ENCODE results near the gene FOXE1.
A peak's percentile ranks its signal among the peaks of the same experiment; 100 is the strongest.

The FOXE1 gene

DNA sequence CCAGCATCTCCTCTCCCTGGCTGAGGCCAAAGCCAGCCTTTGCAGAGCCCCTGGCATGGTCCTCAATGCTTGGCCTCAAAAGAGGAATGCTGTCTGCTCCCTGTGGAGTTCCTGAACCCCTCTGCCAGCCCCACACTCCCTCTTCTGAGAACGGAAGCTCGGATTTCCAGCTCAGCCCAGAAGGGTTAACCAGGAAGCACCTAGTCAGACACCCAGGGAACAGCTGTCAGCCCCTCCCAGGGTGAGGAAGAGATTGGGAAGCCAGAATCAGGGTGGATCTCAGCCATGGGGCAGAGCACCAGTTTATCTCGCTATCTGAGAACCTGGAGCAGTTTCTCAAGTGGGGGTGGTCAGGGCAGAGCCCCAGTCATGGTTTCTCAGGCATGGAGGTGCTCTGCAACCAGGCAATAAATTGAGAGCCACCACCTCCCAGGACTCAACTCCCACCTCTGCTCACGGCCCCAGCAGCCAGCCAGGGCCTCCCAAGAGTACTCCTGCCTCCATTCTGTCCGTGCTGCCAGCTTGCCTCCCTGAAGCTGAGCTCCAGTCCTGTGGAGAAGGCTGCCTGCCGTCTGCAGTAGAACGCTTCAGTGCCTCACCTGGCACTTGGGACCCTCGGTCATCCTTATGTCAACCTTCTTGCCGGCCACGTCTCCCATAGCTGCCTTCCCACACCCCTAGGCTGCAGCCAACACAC is 7.6 kb downstream of the FOXE1 start:
- no peak for DNase-seq
- intact Hi-C loops (cut with DNase I), result no loop called here

DNA sequence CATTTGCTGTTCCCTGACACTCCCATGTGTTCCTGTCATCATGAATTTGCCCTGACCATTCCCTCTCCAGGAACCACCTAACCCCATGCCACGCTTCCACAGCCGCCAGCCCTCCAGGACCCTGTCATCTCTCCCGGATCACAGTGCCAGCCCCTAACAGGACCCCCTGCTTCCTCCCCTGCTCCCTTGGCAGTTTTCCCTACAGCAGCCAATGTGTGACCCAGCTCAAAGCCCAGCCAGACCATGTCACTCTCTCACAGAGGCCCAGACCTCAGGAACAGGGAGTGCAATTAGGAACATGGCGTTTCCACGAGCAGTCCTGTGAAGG is 8.1 kb downstream of the FOXE1 start:
- intact Hi-C loops (cut with DNase I), result no loop called here
- DNase-seq, result no peak

DNA sequence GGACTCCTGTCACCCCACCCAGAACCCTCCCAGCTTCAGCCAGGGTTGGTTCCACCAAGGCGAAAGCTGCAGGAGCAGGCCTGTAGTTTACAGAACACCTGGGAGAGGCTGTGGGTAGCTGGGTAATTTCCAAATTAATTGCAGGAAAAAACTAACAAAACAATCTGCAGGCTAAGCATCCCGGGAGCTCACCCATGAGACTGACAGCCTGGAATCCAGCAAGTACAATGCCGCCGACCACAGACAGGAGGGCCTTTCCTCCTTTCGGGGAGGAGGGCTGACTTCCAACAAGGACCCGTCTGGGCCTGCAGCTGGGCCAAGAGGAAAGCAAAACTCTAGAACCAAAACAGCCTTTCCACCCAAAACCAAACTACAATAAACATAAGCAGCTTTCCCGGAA is 10.3 kb downstream of the FOXE1 start:
- intact Hi-C loops (cut with DNase I), result no loop called here
- DNase-seq, result no peak

DNA sequence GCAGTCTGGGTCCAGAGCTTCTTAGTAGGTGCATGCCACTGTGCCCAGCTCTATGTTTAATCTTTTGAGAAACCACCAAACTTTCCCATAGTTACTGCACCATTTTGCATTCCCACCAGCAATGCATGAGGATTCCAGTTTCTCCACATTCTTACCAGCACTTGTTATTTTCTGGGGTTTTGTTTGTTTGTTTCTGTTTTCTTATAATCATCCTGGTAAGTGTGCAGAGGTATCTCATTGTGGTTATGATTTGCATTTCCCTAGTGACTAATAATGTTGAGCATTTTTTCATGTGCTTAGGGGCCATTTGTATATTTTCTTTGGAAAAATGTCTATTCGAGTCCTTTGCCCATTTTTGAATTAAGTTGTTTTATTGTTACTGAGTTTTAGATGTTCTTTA is 11.4 kb downstream of the FOXE1 start:
- no peak for DNase-seq
- intact Hi-C loops (cut with DNase I), result no loop called here

DNA sequence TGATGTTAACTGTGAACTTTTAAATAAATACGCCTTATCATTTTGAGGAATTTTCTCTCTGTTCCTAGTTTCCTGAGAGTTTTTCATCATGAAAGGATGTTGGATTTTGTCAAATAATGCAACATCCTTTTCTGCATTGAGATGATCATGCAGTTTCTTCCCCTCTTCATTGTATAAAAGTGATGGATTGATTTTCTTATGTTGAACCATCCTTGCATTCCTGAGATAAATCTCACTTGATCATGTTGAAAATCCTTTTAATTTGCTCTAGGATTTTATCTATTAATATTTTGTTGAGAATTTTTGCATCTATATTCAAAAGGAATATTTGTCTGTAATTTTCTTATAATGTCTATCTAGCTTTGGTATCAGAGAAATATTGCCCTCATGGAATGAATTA is 13.3 kb downstream of the FOXE1 start:
- intact Hi-C loops (cut with DNase I), result no loop called here
- no peak for DNase-seq

DNA sequence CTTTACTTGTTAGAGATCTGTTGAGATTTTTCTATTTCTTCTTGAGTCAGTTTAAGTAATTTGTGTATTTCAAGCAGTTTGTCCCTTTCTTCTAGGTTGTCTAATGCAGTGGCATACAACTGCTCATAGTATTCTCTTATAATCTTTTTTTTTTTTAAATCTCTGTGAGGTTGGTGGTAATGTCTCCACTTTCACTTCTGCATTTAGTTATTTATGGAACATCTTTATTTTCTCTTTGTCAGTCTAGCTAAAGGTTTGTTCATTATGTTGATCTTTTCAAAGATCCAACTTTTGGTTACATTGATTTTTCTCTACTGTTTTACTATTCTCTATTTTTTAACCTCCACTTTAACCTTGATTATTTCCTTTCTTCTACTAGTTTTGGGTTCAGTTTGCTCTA is 13.8 kb downstream of the FOXE1 start:
- intact Hi-C loops (cut with DNase I), result no loop called here

DNA sequence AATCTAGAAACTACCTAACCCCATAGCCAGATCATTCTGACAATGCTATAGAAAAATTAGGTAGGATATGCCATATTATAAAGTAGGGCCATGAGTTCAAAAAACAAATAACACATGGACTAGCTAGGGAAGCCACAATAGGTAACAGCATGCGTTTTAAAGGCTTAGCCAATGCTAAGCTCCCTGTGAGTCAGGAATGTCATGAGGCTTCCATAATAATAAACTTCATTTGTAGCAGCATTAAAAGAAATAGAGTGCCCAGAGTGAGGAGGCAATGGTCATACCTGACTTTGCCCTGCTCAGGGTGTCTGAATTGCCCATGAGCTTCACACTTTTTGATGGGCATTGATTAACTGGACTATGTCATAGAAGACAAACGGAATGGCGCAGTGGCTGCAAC is 15.8 kb downstream of the FOXE1 start:
- intact Hi-C loops (cut with DNase I), result no loop called here
- no peak for DNase-seq

More for the DNA sequence above, 13.8 kb downstream of the FOXE1 start:
- DNase-seq, result no peak

DNA sequence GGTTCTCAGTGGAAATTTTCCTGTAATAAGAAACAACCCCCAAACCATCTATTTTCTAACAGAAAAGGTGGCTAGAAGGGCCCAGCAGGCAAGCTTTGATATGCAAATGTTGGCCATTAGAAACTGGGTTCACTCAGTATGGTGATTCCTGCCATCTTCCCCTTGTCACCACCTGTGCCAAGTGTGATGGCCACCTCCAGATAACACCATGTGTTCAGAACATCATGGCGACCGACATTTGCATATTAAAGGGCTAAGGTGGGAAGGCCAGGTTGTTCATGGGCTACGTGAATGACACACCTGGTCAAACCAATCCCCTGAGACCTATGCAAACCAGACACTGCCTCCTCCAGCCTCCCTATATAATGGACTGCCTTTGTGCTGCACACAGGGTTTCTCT is 20.4 kb downstream of the FOXE1 start:
- no peak for DNase-seq
- intact Hi-C loops (cut with DNase I), result no loop called here

DNA sequence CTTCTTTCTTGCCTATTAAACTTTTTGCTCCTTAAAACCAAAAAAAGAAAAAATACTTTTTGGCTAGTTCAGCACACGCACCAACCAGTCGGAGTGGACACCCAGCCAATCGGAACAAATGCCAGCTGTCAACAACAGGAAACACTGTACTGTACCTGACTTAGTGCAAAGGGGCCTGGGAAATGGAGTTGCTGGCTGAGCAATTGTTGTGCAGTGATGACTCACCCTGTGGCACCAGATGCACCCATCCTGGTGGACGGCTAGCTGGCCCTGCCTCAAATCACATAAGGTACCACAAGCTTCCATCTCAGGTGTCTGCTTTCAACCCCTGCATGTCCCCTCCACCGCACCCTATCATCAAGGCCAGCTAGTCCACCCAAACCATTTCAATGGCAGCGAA is 20.9 kb downstream of the FOXE1 start:
- no peak for DNase-seq
- intact Hi-C loops (cut with DNase I), result no loop called here

DNA sequence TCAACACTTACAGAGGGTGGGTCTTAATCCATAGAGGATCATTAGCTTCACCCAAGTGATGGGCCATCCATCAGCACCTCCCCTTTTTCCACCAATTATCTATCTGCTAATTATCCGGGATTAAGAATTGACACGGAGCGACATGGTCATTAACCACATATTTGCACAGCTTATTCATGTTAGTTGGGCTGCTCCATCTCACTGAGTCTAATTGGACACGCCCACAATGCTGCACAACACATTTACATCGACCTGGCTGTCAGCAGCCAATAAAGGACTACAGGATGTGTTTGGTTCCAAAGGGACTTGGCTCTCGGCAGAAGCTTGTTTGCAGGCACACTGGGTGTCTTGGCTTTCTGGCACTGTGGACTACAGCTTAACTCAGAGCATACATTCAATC is 21.6 kb downstream of the FOXE1 start:
- intact Hi-C loops (cut with DNase I), result no loop called here

DNA sequence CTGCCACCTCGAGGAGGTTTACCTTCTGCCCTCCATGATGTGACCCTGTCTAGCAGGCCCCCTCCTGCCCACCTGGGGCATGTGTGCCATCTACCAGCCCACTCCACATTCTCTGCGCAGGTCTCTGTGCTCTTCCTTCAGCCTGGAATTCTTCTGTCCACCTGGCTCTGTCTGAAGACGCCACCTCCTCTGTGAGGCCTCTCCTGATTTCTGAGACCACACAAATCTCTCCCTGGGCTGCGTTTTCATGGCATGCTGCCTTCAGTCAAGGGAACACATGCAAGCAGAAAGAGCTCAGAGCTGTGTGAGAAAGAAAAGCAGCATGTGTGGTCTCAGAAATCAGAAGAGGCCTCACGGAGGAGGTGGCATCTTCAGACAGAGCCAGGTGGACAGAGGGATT is 22.1 kb downstream of the FOXE1 start:
- no peak for DNase-seq

More for the DNA sequence above, 21.6 kb downstream of the FOXE1 start:
- DNase-seq, result no peak

DNA sequence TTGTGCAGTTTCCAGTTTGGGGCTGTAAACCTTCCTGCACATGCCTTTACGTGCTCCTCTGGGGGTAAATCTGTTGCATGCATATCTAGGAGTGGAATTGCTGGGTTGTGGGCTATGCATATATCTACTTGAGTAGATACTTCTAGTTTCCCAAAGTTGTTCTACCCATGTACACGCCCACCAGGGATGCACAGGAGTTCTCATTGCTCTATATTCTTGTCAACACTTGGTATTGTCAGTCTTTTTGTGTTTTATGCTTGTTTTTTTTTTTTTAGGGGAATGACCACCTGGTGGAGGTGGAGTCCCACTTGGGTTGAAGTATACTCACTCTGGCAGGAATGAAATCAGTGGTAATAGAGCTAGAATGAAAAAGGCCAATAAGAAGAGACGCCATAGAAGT is 23.0 kb downstream of the FOXE1 start:
- no peak for DNase-seq
- intact Hi-C loops (cut with DNase I), result no loop called here

More for the DNA sequence above, 22.1 kb downstream of the FOXE1 start:
- intact Hi-C loops (cut with DNase I), result no loop called here

DNA sequence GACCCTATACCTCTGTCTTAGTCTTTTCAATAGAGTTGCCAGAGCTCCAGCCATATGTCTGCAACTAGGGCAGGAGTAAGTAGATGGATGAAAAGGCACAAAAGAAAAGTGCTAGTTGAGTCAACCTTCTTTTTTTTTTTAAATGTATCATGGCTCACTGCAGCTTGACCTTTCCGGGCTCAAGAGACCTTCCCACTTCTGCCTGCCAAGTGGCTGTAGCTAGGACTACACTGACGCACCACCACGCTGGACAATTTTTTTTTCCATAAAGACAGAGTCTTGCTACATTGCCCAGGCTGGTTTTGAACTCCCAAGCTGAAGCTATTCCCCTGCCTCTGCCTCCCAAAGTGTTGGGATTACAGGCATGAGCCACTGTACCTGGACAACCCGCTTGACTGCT is 27.3 kb downstream of the FOXE1 start:
- no peak for DNase-seq
- intact Hi-C loops (cut with DNase I), result no loop called here

DNA sequence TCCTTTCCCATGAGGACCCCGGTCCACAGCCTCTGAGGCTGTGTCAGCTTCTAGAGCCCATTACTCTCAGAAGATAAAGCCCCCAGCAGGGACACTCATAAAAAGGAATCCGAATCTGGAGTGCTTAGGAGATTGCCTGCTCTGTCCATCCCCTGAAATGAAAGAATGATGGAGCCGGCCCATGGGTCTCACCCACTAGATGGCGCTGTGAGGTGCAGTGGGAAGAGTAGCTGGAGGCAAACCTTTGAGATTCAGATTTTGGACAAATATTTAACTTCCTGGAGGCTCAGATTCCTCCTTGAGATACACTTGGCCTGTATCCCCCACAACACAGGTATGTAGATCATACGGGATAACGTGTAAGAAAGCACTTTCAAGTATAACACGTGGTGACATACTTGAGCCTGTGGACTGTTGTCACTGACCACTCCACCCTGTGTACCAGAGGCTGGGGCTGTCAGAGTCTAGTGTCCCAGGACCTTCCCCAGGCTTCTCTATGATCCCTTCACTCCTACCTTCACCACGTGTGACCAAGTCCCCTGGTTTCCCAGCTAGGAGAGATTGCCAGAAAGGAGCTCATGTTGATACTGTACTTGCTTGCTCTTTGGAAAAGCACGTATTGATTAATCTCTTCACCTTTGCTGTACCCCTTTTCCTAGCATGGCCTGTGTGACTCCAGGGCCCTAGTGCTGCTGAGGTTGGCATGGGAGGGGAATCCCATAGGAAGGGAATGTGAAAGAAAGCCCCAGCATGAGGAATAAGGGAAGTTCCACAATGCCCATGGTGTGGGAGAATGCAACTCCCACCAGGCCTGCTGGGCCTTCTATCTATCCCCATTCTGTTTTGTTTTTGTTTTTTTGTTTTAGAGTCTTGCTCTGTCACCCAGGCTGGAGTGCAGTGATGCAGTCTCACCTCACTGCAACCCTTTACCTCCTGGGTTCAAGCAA is 37.2 kb downstream of the FOXE1 start:
- DNase-seq, result peak in 1 of 10 donors; percentile 24
- intact Hi-C loops (cut with DNase I), result no loop called here

DNA sequence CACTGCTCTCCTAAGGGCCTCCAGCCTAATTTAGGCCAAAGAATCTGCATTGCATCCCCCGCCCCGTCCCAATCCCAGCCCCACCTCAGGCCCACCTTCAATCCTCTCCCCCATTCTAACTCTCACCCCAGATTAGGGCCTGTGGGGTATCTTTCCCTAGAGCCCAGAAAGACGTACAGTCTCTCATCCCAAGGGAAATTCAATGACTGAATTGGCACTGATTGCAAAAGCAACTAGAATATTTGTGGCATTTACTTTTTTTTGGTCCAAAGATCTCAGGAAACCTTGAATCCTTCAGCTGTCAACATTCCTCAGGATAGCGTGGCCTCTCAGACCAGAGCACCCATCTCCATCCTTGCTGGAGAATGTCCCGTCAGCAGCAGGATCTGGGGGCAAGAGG is 38.7 kb downstream of the FOXE1 start:
- intact Hi-C loops (cut with DNase I), result no loop called here
- DNase-seq, result no peak

DNA sequence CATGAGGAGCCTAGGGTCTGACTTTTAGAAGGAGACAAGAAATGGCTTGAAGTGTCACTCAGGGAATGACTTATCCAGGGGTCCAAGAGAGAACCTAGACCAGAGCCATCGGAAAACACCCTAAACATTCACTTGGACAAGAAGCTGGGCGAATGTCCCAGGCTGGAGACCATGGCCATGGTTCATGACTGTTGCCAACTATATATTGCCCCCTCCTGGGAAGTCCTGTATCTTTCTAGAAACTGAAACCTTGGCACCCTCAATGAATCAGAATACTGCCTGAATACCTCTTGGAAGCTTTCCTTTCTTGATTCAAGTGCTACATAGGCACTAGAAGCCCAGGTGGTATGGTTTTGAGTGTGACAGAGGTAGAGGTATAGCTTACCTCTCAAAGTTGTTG is 39.4 kb downstream of the FOXE1 start:
- intact Hi-C loops (cut with DNase I), result no loop called here

DNA sequence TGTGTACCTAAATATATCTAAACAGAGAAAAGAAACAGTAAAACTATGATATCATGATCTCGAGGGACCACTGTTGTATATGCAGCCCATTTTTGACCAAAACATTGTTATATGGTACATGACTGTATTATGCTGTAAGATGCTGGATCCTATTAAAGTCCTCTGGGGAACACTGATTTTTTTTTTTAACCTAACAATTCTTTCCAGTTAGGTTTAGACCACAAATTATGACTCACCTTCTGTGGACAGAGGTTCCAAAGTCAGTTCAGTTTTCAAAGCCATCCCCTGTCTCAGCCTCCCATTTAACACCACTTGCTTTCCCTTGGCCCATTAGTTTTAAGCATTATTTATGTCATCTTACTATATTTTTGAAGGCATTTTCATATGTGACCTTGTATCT is 42.2 kb downstream of the FOXE1 start:
- intact Hi-C loops (cut with DNase I), result no loop called here
- no peak for DNase-seq

More for the DNA sequence above, 39.4 kb downstream of the FOXE1 start:
- DNase-seq, result no peak

DNA sequence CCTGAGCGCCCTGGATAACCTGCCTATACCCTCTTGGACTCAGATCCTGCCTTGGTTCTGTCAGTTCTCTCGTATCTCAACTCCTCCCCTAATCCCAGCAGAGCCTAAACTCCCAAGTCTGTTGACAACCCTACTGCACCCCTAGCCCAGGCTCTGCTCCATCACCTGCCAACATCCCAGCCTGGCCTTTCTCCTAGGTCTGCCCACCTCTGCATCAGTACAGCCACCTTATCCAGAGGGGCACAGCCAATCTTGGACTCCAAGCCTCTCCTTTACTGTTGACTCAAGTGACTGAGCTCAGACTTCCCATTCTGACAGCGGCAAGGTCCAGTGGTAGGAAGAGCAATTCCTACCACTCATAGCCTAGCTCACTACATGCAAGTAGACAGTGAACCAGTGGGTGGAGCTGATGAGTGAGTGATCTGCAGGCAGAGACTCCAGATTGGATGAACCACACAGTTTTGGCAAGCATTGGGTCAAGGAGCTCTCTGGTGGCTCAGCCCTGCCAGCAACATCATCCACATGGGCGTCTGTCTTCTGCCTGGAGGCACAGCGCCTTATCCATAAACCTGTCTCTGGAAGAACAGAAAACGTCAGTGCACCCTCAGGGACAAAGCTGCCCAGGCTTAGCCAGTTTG is 42.8 kb downstream of the FOXE1 start:
- intact Hi-C loops (cut with DNase I), result no loop called here
- no peak for DNase-seq

DNA sequence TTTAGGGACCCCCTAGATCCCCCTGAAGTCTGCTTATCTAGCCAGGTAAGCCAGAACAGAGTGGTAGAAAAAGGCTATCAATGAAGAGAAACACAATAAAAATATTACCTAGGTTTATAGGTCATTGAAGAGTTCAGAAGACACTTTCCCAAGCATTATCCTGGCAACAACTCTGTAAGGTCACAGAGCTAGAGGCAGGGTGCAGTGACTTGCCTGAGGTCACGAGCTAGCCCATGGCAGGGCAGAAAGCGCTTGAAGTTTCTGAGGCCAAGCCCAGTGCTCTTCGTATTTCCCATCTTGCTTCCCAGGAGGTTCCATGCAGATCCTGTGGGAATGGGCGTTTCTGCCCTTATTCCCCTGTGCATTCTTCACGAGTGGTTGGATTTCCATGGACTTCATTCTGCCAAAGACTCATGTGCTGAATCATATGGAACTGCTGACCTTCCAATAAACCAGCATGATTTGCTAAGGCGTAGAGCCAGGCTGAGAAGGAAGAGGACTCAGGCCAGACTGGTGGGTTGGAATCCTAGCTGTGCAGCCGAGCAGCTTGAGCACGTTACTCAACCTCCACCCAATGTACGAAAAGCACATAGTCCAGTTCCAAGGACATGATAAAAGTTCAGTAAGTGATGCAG is 47.2 kb downstream of the FOXE1 start:
- DNase-seq, result no peak
- intact Hi-C loops (cut with DNase I), result no loop called here

DNA sequence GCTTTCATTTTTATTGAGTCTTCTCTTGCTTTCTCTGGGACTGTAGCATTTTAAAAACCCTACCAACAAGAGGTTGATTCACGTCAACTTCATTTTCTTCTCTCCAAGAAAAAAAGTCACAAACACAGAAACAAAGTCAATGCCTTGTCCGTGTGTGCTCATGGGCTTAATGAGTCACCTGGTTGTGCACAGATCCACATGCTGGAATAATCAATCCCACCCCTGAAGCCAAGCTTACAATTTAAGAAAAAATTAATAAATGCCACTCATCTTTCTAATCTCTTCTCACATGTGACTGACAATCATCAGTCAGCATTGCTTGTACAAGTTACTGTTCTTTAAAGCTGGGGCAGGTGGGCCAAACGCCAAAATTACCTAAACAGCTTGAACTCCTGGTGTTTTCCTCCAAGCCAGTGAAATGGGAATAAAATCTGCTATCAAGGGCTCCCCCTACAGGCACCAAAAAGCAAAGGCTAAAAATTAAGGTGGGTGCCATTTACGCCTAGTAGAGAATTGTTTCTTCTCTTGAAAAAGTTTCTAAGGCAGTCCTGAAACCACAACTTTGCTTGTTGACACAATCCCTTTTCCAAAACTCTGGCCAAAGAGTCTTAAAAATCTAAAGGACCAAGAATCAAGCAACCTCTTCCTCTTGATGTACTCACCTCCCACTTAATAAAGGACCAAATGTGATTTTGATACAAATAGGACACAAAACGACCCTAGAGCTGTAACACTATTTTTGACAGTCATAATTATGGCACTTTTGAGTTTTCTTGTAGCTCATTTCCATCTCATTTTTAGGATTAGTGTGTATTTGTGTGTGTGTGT is 47.9 kb downstream of the FOXE1 start:
- intact Hi-C loops (cut with DNase I), result loop anchor here (1.0 kb wide), 1 partner anchor 191 kb away; no protein-coding TSS in a partner anchor
- peak in 1 of 10 donors; percentile 20 for DNase-seq
